ENCODE results near the gene PDK3.

The PDK3 gene

DNA sequence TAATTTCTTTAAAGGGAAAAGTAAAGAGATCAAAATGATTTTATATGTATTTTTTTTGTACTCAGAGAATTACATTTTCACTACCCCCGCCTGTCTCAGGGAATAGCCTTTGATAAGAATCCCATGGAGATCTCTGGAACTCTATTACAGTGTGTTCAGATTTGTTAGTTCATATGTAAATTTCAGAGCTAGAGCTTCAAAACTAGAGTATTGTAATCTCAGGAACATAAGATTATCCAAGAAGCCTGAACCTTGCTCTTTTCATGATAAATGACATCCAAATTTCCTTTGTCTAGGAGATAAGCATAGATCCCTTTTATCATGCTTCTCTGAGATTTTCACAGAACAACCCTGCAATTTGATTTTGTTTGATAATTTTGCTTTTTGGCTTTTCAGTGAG, 82.9 kb downstream of the PDK3 start:
- no peak for DNase-seq (ENCODE audit: low read depth in 1 of 2, low spot score in 1 of 2)

DNA sequence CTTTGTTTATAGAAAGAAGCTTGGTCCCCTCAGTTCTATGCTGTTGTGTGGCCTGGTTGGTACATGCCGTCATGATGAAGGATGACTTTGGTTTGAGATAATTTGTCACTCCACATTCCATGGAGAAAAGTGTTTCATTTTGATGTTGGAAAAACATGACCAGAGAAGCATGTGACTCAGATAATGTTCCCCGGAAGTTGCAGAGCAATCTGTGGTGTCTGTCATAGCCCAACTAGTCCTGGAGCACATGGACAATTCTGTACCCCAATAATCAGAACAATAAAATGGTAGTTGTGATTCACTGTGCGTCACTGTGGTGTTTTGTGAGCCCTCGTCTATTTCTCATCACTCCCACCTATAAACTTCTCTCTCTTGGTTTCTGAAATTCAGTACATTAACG, 85.1 kb downstream of the PDK3 start:
- no peak for DNase-seq (ENCODE audit: low read depth in 1 of 2, low spot score in 1 of 2)

DNA sequence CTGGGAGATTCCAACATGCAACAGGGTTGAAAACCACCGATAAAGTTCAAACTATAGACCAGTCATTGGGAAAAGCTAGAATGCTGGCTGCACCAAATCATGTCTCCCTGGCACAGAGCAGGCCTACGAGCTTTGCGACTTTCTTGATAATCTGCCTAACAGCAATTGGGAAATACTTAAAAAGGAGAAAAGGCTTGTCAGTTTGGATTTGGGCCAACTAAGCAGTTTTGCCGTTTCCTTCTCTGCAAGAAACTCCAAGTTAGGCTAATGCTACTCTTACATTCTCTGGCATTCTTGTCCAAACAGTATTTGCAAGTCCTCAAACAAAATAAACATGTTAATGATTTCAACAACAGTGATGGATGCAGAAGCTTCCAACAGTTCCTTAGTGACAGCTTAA, 87.9 kb downstream of the PDK3 start:
- no peak for DNase-seq (ENCODE audit: low read depth in 1 of 2, low spot score in 1 of 2)

DNA sequence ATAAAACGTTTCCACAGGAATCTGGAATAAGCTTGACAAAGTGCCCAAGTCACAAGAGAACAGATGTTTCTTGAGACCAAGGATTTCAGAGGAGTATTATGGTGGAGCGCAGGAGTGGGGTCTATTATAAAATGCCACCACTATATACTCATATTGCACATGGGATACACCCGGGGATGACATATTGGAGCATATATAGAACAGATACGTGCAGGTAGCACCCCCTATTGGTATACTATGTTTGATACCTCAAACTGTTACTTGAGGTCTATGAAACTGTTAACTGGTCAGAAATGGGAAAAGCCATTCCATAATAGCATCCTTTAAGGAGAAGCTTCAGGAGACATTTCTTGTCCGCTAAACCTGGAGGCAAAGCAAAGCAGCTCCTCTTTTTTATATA, 96.0 kb downstream of the PDK3 start:
- DNase-seq (ENCODE audit: low read depth in 1 of 2, low spot score in 1 of 2), result no peak

DNA sequence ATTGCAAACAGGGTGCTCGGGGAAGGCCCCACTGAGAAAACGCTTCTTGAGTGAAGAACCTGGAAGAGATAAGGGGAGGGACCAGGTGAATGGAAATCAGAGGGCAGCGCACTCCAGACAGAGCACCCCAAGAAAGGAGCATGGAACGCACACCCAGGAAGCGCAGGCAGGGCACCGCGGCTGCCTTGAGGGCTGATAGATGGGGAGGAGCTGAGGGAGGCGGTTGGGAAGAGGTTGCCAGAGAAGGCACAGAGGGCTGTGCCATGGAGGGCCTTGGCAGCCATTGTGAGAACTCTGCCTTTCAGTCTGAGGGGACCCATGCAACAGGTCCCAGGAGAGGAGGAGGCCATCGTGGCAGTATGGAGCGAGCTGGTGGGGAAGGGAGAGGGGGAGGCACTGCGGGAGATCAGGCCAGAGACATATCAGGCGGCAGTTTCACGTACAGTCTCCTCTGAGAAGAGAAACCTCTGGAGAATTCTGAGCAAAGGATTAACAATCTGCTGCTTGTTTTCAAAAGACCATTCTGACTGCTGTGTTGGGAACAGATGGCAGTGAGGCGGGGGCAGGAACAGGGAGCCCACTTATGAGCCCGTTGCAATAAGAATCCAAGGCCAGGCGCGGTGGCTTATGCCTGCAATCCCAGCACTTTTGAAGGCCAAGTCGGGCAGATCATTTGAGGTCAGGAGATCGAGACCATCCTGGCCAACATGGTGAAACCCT, 98.4 kb downstream of the PDK3 start:
- no peak for DNase-seq (ENCODE audit: low read depth in 1 of 2, low spot score in 1 of 2)

DNA sequence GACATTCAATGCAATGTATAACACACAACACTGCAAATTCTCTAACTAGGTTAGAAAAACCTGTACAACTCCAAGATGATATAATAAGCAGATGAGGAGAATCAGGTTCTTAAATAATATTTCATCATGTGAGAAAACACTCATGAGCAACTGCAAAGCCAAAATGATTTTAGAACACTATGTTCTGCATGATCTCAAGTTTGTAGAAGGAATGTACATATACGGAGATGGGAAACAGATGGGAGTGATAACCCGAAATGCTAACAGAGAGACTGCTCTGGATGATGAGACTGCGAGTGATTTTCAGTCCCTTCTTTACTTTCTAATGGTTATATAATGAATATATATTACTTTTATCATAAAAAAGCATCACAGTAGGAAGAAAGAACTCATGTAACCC, 101.2 kb downstream of the PDK3 start:
- DNase-seq (ENCODE audit: low read depth in 1 of 2, low spot score in 1 of 2), result no peak

DNA sequence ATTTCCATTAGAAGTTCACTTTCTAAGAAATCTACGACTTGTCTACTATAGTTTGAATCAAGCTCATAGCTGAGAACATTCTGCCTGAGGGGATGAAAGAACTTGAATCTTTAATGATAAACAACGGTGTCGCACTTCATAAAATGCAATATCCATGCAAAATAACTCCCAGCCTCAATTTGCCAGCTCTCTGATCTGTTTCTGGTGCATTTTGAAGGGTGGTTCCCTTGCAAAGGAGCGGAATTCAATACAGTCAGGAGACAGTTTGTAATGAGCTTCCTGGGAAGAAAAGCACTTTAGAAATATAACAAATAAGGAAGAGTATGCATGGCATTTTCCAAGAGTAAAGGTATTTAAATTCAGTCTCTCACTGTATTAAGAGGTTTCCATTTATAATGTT, 102.1 kb downstream of the PDK3 start:
- no peak for DNase-seq (ENCODE audit: low read depth in 1 of 2, low spot score in 1 of 2)

DNA sequence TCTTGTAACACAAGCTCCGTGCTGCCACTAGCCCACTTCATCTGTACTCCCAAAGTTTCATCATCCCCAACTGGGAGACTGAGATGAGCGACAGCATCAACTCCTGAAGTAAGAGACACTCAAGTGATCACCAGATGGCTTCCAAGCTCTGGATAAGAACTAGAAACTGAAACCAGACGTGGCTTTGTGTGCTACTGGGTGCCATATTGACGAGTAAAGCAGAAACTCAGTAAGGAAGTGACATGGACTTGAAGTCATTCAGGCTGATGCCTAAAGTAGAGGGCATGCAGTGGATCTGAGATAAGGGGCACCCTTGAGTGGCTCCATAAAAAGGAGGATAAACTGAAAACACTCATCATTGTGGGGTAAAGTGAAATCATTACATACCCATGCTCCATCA, 109.7 kb downstream of the PDK3 start:
- no peak for DNase-seq (ENCODE audit: low read depth in 1 of 2, low spot score in 1 of 2)

DNA sequence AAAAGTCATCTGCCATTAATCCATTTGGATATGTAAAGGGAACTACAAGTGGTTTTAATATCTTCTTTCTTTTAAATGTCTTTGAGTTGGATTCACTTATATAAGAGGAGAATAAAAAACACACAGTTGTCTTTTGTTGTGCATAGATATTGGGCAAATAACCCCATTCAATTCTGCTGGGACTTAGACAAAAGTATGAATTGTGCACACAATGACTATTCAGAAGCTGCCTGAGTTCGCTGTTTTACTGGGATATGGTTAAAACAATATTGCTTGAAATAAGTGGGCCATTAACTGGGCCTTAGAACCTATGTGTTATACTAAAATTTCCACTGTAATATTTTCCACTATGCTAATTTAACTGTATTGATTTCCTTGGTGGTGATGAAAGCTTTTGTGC, 110.4 kb downstream of the PDK3 start:
- no peak for DNase-seq (ENCODE audit: low read depth in 1 of 2, low spot score in 1 of 2)

DNA sequence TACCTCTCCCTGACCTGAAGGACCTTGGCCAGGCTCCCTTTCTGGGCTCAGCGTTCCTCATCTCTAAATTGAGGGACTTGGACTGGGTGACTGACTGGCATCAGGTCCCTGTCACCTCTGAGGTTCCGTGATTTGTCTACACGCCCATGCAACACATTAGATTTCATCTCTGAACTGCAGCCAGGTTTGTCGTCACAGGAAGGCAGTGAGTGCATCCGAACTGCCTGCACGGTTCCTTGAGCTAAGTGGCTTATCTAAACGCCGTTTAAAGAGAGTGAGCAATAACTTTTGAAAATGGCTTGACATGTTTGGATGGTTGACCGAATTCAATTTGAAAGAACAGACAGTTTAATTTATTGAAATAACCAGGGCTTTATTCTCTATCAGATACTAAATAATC, 112.0 kb downstream of the PDK3 start:
- no peak for DNase-seq (ENCODE audit: low read depth in 1 of 2, low spot score in 1 of 2)

Measured in stimulated activated CD4-positive, alpha-beta T cell treated with anti-CD3 and anti-CD28 coated beads, Interleukin-15, amount 100 ng/mL, for 1 hour (primary cell).